Naive thymus-derived CD4-positive, alpha-beta T cell (primary cell): ENCODE data around the gene NBEA. TPM values are rescaled to one million over a fixed set of nuclear protein-coding genes. Genes with fewer than 3 reads are reported as not detected.

Experiments
- ATAC-seq: fragments of 150-1000 bp; cut with Tn5 transposase; 2 replicates; pipeline ENCODE4 v1.10.0; 2021; ENCODE audit warnings: mild to moderate bottlenecking, moderate library complexity
- CTCF ChIA-PET: fragments of 350-600 bp; sonication (Branson Sonifier 250); formaldehyde crosslinking; loops from one replicate; lab custom pipeline; 2021; ENCODE audit warnings: antibody characterized with exemption; lab: Charles Lee
- POLR2A ChIA-PET: fragments of 350-600 bp; sonication (Branson Sonifier 250); formaldehyde crosslinking; loops from one replicate; lab custom pipeline; 2021; ENCODE audit warnings: antibody characterized with exemption, inconsistent platforms; lab: Charles Lee
- DNase-seq, 9 donors: peaks; one replicate each; pipeline versions ENCODE4 v3.0.0 to v3.0.0-alpha.2; 2020 to 2022; ENCODE audit warnings: mixed read lengths in 1 of 9
- H3K27ac ChIP-seq: one replicate; pipeline ENCODE4 v1.7.0; 2013; ENCODE audit warnings: mild to moderate bottlenecking, low read depth, low read length, moderate library complexity
- H3K27me3 ChIP-seq, 2 donors: one replicate each; pipeline ENCODE4 v1.7.0; 2013; ENCODE audit warnings: low read length in 2 of 2, mild to moderate bottlenecking in 2 of 2, moderate library complexity in 2 of 2; ENCODE audit not compliant: control insufficient read depth in 2 of 2, insufficient read depth in 2 of 2
- H3K36me3 ChIP-seq, 3 experiments: 1 replicate in 2 of 3; 2 replicates in 1 of 3; pipeline ENCODE4 v1.7.0; 2013; ENCODE audit warnings: low read length in 3 of 3, mild to moderate bottlenecking in 3 of 3, moderate library complexity in 1 of 3; ENCODE audit not compliant: insufficient read depth in 3 of 3, control insufficient read depth in 2 of 3
- H3K4me1 ChIP-seq, 2 donors: one replicate each; pipeline ENCODE4 v1.7.0; 2013; ENCODE audit warnings: low read length in 2 of 2, mild to moderate bottlenecking in 2 of 2, moderate library complexity in 1 of 2; ENCODE audit not compliant: control insufficient read depth in 2 of 2, insufficient read depth in 2 of 2
- H3K4me3 ChIP-seq: 2 replicates; pipeline ENCODE4 v1.7.0; 2013; ENCODE audit warnings: mild to moderate bottlenecking, low read length
- H3K9me3 ChIP-seq, 3 experiments: 1 replicate in 2 of 3; 2 replicates in 1 of 3; pipeline ENCODE4 v1.7.0; 2013; ENCODE audit warnings: low read length in 3 of 3; ENCODE audit not compliant: control insufficient read depth in 2 of 3
- H3K27ac Mint-ChIP-seq, 9 donors: one replicate each; pipeline ENCODE4 v1.8.0; 2020 to 2022; ENCODE audit warnings: mixed read lengths in 9 of 9, mild to moderate bottlenecking in 8 of 9, moderate library complexity in 5 of 9, inconsistent platforms in 2 of 9
- H3K27me3 Mint-ChIP-seq, 5 donors: one replicate each; pipeline ENCODE4 v1.8.0; 2021 to 2022; ENCODE audit warnings: mixed read lengths in 5 of 5, mild to moderate bottlenecking in 1 of 5
- H3K36me3 Mint-ChIP-seq, 5 donors: one replicate each; pipeline ENCODE4 v1.8.0; 2020 to 2022; ENCODE audit warnings: mixed read lengths in 5 of 5, mild to moderate bottlenecking in 3 of 5, inconsistent platforms in 1 of 5
- H3K4me1 Mint-ChIP-seq, 7 donors: one replicate each; pipeline ENCODE4 v1.8.0; 2020 to 2022; ENCODE audit warnings: mixed read lengths in 7 of 7, mild to moderate bottlenecking in 3 of 7, inconsistent platforms in 1 of 7
- H3K4me3 Mint-ChIP-seq, 10 donors: one replicate each; pipeline ENCODE4 v1.8.0; 2020 to 2022; ENCODE audit warnings: mild to moderate bottlenecking in 10 of 10, mixed read lengths in 10 of 10, moderate library complexity in 6 of 10, inconsistent platforms in 2 of 10
- H3K9me3 Mint-ChIP-seq, 11 donors: one replicate each; pipeline ENCODE4 v1.8.0; 2020 to 2022; ENCODE audit warnings: mixed read lengths in 11 of 11, mild to moderate bottlenecking in 4 of 11, inconsistent platforms in 1 of 11, moderate library complexity in 1 of 11
- intact Hi-C, 2 donors: fragments of 100-400 bp; cut with micrococcal nuclease; formaldehyde crosslinking; loops; one replicate each; pipeline ENCODE4 v1.15.1; 2023
- polyA plus RNA-seq, 2 donors: library from polyadenylated mRNA; unstranded; fragments of 300-500 nt; fragmentation: Illumina TruSeq; gene quantifications; one replicate each; pipeline ENCODE4 v1.2.3, GENCODE V29; 2021
- total RNA-seq, 6 experiments: library from RNA in 5 of 6; stranded (reverse) in 5 of 6; gene quantifications; 1 replicate in 5 of 6; 2 replicates in 1 of 6; pipeline ENCODE4 v1.2.3 and lab custom pipeline; 2021 to 2026

Gene NBEA
- total and polyA plus RNA-seq, 7 experiments from 2014 or later = 0.15 to 6.3 (median 3.2) TPM

DNA sequence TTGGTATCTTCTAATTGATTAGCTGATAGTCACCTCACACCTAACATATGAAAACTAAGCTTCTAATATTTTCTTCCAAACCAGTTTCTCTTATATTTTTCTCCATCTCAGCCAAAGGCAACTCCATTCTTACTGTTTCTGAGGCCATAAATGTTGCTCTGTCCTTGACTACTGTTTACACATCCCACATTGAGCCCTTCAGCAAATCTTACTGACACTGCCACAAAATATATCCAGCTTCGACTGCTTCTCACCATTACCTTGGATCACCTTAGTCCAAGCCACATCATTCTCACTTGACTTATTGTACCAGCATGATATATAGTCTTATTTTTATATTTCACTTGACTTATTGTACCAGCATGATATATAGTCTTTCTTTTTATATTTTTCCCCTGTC lies 412.8 kb downstream of the NBEA start:
- Histone ChIP-seq H3K9me3 (no peaks in the 10 kb centered on the region), H3K4me1 (no peaks in the 10 kb centered on the region), H3K27ac (no peak overlapping the region), H3K27me3 (no peaks in the 10 kb centered on the region), H3K36me3 (no peaks in the 10 kb centered on the region), H3K4me3 (no peak overlapping the region)
- peaks cover 0 to 27% (median 22%) of the 10 kb centered on the region in 5 donors for H3K36me3 Mint-ChIP-seq
- no peak for ATAC-seq
- no peaks in the 10 kb centered on the region for H3K27me3 Mint-ChIP-seq
- peaks cover 0 to 3% (median 0%) of the 10 kb centered on the region in 11 donors for H3K9me3 Mint-ChIP-seq
- no peak for DNase-seq
- ChIA-PET CTCF (no interaction called here), POLR2A (no interaction called here)
- H3K4me1 Mint-ChIP-seq = peaks cover 0 to 4% (median 3%) of the 10 kb centered on the region in 7 donors
- H3K27ac Mint-ChIP-seq = no peak overlapping the region
- intact Hi-C loops = no loop called here
- H3K4me3 Mint-ChIP-seq = no peak overlapping the region

DNA sequence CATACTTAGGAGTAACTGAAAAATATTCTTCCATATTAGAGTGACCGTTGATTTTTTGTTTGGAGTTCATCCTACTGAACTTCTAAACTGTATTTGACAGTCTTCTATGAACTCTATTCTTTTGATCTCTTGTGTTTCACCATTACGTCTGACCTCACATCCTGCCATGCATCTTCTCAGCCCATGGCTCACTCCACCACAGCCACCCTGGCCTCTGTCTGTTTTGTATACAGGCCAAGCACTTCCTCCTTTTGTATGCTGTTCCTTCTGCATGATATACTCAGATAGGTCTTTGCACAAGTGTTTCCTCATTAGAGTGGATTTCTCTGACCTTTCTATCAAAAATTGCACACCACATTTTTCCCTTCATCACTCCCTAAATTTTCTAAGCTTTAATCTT lies 414.5 kb downstream of the NBEA start:
- ChIA-PET CTCF (no interaction called here), POLR2A (no interaction called here)
- Mint-ChIP-seq H3K4me1 (peaks cover 0 to 4% (median 3%) of the 10 kb centered on the region in 7 donors), H3K4me3 (no peak overlapping the region), H3K36me3 (peaks cover 0 to 37% (median 18%) of the 10 kb centered on the region in 5 donors), H3K9me3 (peaks cover 0 to 3% (median 0%) of the 10 kb centered on the region in 11 donors), H3K27me3 (no peaks in the 10 kb centered on the region), H3K27ac (no peak overlapping the region)
- DNase-seq (peak in 1 of 9 donors; percentile 5), ATAC-seq (peak; percentile 87)
- Histone ChIP-seq H3K27ac (no peak overlapping the region), H3K27me3 (no peaks in the 10 kb centered on the region), H3K36me3 (no peaks in the 10 kb centered on the region), H3K4me1 (no peaks in the 10 kb centered on the region), H3K4me3 (no peak overlapping the region), H3K9me3 (no peaks in the 10 kb centered on the region)
- intact Hi-C loops = no loop called here

DNA sequence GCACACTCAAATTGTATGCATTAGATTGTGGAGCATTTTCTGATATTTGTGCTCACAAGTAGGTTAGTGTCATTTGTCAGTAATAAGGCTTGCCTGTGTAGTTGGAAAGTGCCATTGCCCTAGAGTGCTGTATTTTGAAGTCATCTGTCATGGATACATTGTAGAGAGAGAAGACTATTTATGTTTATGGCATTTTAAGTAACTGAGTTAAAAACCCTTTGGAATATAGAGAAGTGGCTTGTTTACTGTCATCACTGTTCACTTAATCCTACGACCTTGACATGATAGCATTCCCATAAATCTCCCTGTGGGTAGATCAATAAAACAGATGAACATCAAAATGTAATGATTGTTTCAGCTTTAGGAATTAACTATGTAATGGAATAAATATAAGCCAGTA lies 423.8 kb downstream of the NBEA start:
- H3K27me3 Mint-ChIP-seq = no peaks in the 10 kb centered on the region
- DNase-seq = no peak
- H3K4me3 ChIP-seq = no peak overlapping the region
- peaks cover 0 to 6% (median under 1%) of the 10 kb centered on the region in 5 donors for H3K36me3 Mint-ChIP-seq
- POLR2A ChIA-PET = no interaction called here
- H3K27me3 ChIP-seq = no peaks in the 10 kb centered on the region
- no peak for ATAC-seq
- H3K36me3 ChIP-seq = no peaks in the 10 kb centered on the region
- CTCF ChIA-PET = no interaction called here
- no peaks in the 10 kb centered on the region for H3K4me1 ChIP-seq
- no peak overlapping the region for H3K27ac ChIP-seq
- H3K4me1 Mint-ChIP-seq = no peaks in the 10 kb centered on the region
- intact Hi-C loops = no loop called here
- peaks cover 0 to 6% (median 4%) of the 10 kb centered on the region in 3 experiments for H3K9me3 ChIP-seq
- H3K27ac Mint-ChIP-seq = no peak overlapping the region
- H3K9me3 Mint-ChIP-seq = peaks cover 4 to 26% (median 9%) of the 10 kb centered on the region in 11 donors
- H3K4me3 Mint-ChIP-seq = no peak overlapping the region

DNA sequence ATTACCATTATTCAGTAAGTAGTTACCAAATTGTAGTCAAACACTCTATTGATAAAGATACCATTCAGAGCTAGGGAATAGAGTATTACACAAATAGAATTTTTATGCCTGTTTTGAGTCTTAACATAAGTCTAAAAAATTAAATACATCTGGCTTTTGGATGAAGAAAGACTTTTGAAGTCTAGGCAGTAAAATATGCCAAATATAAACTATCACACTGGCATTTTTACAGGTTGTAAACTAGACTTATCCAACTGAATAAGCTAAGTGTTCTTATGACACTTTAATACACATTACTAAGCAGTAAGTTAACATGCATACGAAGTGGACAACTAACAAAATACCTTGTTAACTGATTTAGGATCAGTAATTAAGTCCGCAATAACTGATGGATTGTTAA lies 425.5 kb downstream of the NBEA start:
- Histone ChIP-seq H3K27ac (no peak overlapping the region), H3K9me3 (peaks cover 0 to 15% (median 7%) of the 10 kb centered on the region in 3 experiments), H3K4me3 (no peak overlapping the region), H3K36me3 (no peaks in the 10 kb centered on the region), H3K27me3 (no peaks in the 10 kb centered on the region), H3K4me1 (no peaks in the 10 kb centered on the region)
- Mint-ChIP-seq H3K27ac (no peak overlapping the region), H3K4me1 (no peaks in the 10 kb centered on the region), H3K27me3 (no peaks in the 10 kb centered on the region), H3K36me3 (peaks cover 0 to 7% (median 4%) of the 10 kb centered on the region in 5 donors), H3K9me3 (peaks cover 8 to 38% (median 19%) of the 10 kb centered on the region in 11 donors), H3K4me3 (no peak overlapping the region)
- ATAC-seq (no peak), DNase-seq (no peak)
- ChIA-PET POLR2A (no interaction called here), CTCF (no interaction called here)
- intact Hi-C loops = no loop called here

DNA sequence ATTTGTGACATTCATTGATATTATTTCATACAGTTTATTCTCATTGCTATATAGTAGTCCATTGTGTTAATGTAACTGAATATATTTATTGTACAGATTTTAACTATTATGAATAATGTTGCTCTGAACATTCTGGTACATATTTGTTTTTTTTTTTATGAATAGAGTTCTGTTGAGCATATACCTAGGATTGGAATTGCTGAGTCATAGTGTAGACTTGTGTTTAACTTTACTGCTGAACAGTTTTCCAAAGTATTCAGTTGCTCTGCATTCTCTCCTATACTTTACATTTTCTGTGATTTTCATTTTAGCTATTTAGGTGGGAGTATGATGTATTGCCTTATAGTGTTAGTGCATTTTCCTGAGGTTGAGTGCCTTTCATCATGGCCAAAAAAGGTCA lies 436.9 kb downstream of the NBEA start:
- no peaks in the 10 kb centered on the region for H3K27me3 Mint-ChIP-seq
- ATAC-seq (no peak), DNase-seq (no peak)
- CTCF ChIA-PET = no interaction called here
- no peaks in the 10 kb centered on the region for H3K9me3 ChIP-seq
- H3K36me3 ChIP-seq = no peaks in the 10 kb centered on the region
- no peak overlapping the region for H3K27ac ChIP-seq
- intact Hi-C loops = no loop called here
- no peak overlapping the region for H3K27ac Mint-ChIP-seq
- POLR2A ChIA-PET = no interaction called here
- H3K4me1 ChIP-seq = no peaks in the 10 kb centered on the region
- no peak overlapping the region for H3K4me3 ChIP-seq
- H3K36me3 Mint-ChIP-seq = peaks cover 0 to 3% (median 0%) of the 10 kb centered on the region in 5 donors
- H3K27me3 ChIP-seq = no peaks in the 10 kb centered on the region
- no peak overlapping the region for H3K4me3 Mint-ChIP-seq
- peaks cover 0 to 2% (median 0%) of the 10 kb centered on the region in 11 donors for H3K9me3 Mint-ChIP-seq
- H3K4me1 Mint-ChIP-seq = no peaks in the 10 kb centered on the region

DNA sequence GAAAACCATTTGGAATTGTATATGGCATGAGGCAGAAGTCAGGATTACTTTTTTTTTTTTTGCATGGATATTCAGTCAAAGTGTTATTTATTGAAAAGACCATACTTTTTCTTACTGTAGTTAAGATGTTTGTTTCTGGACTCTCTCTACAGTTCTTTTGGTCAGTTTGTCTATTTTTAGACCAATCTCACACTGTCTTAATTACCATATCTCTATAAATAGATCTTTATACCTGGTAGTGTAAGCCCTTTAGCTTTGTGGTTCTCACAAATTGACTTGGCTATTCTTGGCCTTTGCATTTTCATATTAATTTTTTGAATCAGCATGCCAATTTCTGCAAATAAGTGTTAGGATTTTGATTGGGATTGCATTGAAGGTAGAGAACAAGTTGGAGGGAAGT lies 437.6 kb downstream of the NBEA start:
- Histone ChIP-seq H3K27ac (no peak overlapping the region), H3K27me3 (no peaks in the 10 kb centered on the region), H3K4me1 (no peaks in the 10 kb centered on the region), H3K9me3 (no peaks in the 10 kb centered on the region), H3K36me3 (no peaks in the 10 kb centered on the region), H3K4me3 (no peak overlapping the region)
- intact Hi-C loops = no loop called here
- ChIA-PET POLR2A (no interaction called here), CTCF (no interaction called here)
- H3K4me1 Mint-ChIP-seq = no peaks in the 10 kb centered on the region
- H3K36me3 Mint-ChIP-seq = peaks cover 0 to under 1% (median 0%) of the 10 kb centered on the region in 5 donors
- H3K27ac Mint-ChIP-seq = no peak overlapping the region
- no peak overlapping the region for H3K4me3 Mint-ChIP-seq
- no peaks in the 10 kb centered on the region for H3K27me3 Mint-ChIP-seq
- no peak for DNase-seq
- H3K9me3 Mint-ChIP-seq = peaks cover 0 to 2% (median 0%) of the 10 kb centered on the region in 11 donors
- ATAC-seq = no peak

DNA sequence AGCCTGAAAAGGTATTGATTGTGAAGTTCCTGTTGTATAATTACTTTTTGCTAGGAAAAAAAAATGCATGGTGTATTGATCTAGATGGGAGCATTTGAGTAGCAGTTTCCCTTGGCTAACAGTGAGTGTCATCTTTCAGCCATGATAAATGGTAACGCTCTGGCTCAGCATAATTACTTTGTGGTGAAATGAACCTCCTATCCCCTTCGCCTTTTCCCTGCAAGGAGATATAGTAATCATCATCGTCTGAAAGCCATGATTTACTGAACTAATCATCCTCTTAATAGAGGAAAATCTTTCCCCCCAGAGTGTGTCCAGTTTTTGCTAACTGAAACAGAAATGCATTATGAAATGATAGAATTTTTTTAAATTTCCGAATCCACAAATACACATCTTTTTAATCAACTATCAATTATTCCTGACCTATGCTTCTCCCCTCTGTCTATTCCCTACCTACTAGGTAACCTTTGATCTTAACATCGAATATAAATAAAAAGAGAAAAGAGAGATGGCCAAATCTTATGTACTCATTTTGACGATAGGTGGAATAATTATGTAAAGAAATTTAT lies 445.7 kb downstream of the NBEA start:
- no peaks in the 10 kb centered on the region for H3K36me3 ChIP-seq
- ATAC-seq = no peak
- H3K27me3 ChIP-seq = no peaks in the 10 kb centered on the region
- DNase-seq = no peak
- intact Hi-C loops = no loop called here
- H3K27me3 Mint-ChIP-seq = no peaks in the 10 kb centered on the region
- no peaks in the 10 kb centered on the region for H3K4me1 ChIP-seq
- H3K27ac ChIP-seq = no peak overlapping the region
- no peak overlapping the region for H3K27ac Mint-ChIP-seq
- H3K4me1 Mint-ChIP-seq = no peaks in the 10 kb centered on the region
- H3K4me3 Mint-ChIP-seq = no peak overlapping the region
- no peaks in the 10 kb centered on the region for H3K9me3 ChIP-seq
- ChIA-PET POLR2A (no interaction called here), CTCF (no interaction called here)
- no peak overlapping the region for H3K4me3 ChIP-seq
- peaks cover 0 to 2% (median 0%) of the 10 kb centered on the region in 11 donors for H3K9me3 Mint-ChIP-seq
- peaks cover 0 to 7% (median 0%) of the 10 kb centered on the region in 5 donors for H3K36me3 Mint-ChIP-seq
